HG02938 (cell line): Measurements from ENCODE around the gene BEND2.

Experiments used
- ATAC-seq: cut with Tn5 transposase; IDR thresholded peaks from one replicate; pipeline ENCODE4 v1.9.1; 2021; ENCODE audit warnings: mild to moderate bottlenecking, moderate library complexity; ENCODE audit not compliant: unreplicated experiment

Gene BEND2

GRCh38 chrX:18146009-18146408 lies 74.7 kb downstream of the BEND2 start:
- ATAC-seq = no peak

- no peak for ATAC-seq
Measured at GRCh38 chrX:18136816-18137215, 83.9 kb downstream of the BEND2 start.

- ATAC-seq = no peak
Measured at GRCh38 chrX:18133605-18134004, 87.1 kb downstream of the BEND2 start.

GRCh38 chrX:18129690-18130089 lies 91.0 kb downstream of the BEND2 start:
- ATAC-seq = no peak

GRCh38 chrX:18126971-18127370 lies 93.7 kb downstream of the BEND2 start:
- ATAC-seq = no peak

- ATAC-seq = no peak
Measured at GRCh38 chrX:18119856-18120255, 100.8 kb downstream of the BEND2 start.
